ENCODE results near the gene PERM1.

The PERM1 gene

GRCh38 chr1:1021010-1021919 lies 39.4 kb upstream of the PERM1 start:
- Histone ChIP-seq H3K23ac (ENCODE audit: low read length in 2 of 2) (peak overlapping the region in 1 of 2 experiments; percentile 96), H2AFZ (ENCODE audit: low read depth, low read length) (peak overlapping the region; percentile 10), H3K36me3 (ENCODE audit: control insufficient read depth in 1 of 2, insufficient read depth in 2 of 2, low read depth in 1 of 2, low read length in 2 of 2) (peaks cover 0 to 45% of the 10 kb centered on the region in 2 experiments), H3K14ac (ENCODE audit: low read length in 2 of 2) (peak overlapping the region in 1 of 2 experiments; percentile 96), H3K9ac (ENCODE audit: low read length) (no peak overlapping the region), H2BK12ac (ENCODE audit: low read length in 2 of 2) (peak overlapping the region; percentile 70 to 72), H2BK120ac (ENCODE audit: low read depth, low read length) (peak overlapping the region; percentile 86), H3K4me1 (ENCODE audit: control insufficient read depth, insufficient read depth, low read depth, low read length) (peaks cover 55% of the 10 kb centered on the region), H4K8ac (ENCODE audit: low read length) (peak overlapping the region; percentile 96), H3K27ac (ENCODE audit: low read length, poor library complexity, severe bottlenecking) (peak overlapping the region; percentile 98), H3K27me3 (ENCODE audit: control insufficient read depth in 1 of 2, insufficient read depth in 1 of 2, low read length in 2 of 2) (peaks cover 0 to 29% of the 10 kb centered on the region in 2 experiments), H2BK15ac (ENCODE audit: low read depth, poor library complexity, severe bottlenecking) (peak overlapping the region; percentile 87), H3K4me3 (ENCODE audit: insufficient read depth in 1 of 2, low read depth in 1 of 2, low read length in 2 of 2) (peak overlapping the region in 1 of 2 experiments; percentile 97), H2AK5ac (ENCODE audit: low read length, severe bottlenecking) (peak overlapping the region; percentile 78), H3K4me2 (ENCODE audit: low read length, poor library complexity, severe bottlenecking) (peak overlapping the region; percentile 96), H3K18ac (ENCODE audit: low read depth in 1 of 2, low read length in 2 of 2) (peak overlapping the region; percentile 78 to 99), H4K91ac (ENCODE audit: low read length) (peak overlapping the region; percentile 97), H2BK5ac (ENCODE audit: low read depth, low read length, poor library complexity, severe bottlenecking) (peak overlapping the region; percentile 95), H3K79me1 (replicated peaks; ENCODE audit: low read length, poor library complexity, severe bottlenecking) (peaks cover 8% of the 10 kb centered on the region), H3K4ac (ENCODE audit: low read depth in 1 of 2, low read length in 2 of 2) (peak overlapping the region; percentile 35 to 94), H3K9me3 (ENCODE audit: control insufficient read depth, low read length) (no peaks in the 10 kb centered on the region)
- 25% methylated on average over 28 of the region's 33 CpGs for WGBS
- DNase-seq = peak; percentile 82

GRCh38 chr1:1020415-1021009 lies 38.6 kb upstream of the PERM1 start:
- Histone ChIP-seq H2AK5ac (ENCODE audit: low read length, severe bottlenecking) (no peak overlapping the region), H3K18ac (ENCODE audit: low read depth in 1 of 2, low read length in 2 of 2) (peak overlapping the region; percentile 78 to 98), H3K23ac (ENCODE audit: low read length in 2 of 2) (peak overlapping the region in 1 of 2 experiments; percentile 86), H2BK120ac (ENCODE audit: low read depth, low read length) (peak overlapping the region; percentile 87), H3K36me3 (ENCODE audit: control insufficient read depth in 1 of 2, insufficient read depth in 2 of 2, low read depth in 1 of 2, low read length in 2 of 2) (peaks cover 0 to 37% of the 10 kb centered on the region in 2 experiments), H2BK12ac (ENCODE audit: low read length in 2 of 2) (no peak overlapping the region), H2BK5ac (ENCODE audit: low read depth, low read length, poor library complexity, severe bottlenecking) (peak overlapping the region; percentile 95), H3K14ac (ENCODE audit: low read length in 2 of 2) (no peak overlapping the region), H2AFZ (ENCODE audit: low read depth, low read length) (no peak overlapping the region), H3K4ac (ENCODE audit: low read depth in 1 of 2, low read length in 2 of 2) (peak overlapping the region; percentile 35 to 88), H3K79me1 (replicated peaks; ENCODE audit: low read length, poor library complexity, severe bottlenecking) (peaks cover 7% of the 10 kb centered on the region), H2BK15ac (ENCODE audit: low read depth, poor library complexity, severe bottlenecking) (peak overlapping the region; percentile 63), H3K4me1 (ENCODE audit: control insufficient read depth, insufficient read depth, low read depth, low read length) (peaks cover 48% of the 10 kb centered on the region), H3K27me3 (ENCODE audit: control insufficient read depth in 1 of 2, insufficient read depth in 1 of 2, low read length in 2 of 2) (peaks cover 0 to 27% of the 10 kb centered on the region in 2 experiments), H3K9ac (ENCODE audit: low read length) (no peak overlapping the region), H4K8ac (ENCODE audit: low read length) (no peak overlapping the region), H3K9me3 (ENCODE audit: control insufficient read depth, low read length) (no peaks in the 10 kb centered on the region), H3K4me3 (ENCODE audit: insufficient read depth in 1 of 2, low read depth in 1 of 2, low read length in 2 of 2) (peak overlapping the region; percentile 66 to 97), H4K91ac (ENCODE audit: low read length) (peak overlapping the region; percentile 70), H3K27ac (ENCODE audit: low read length, poor library complexity, severe bottlenecking) (peak overlapping the region; percentile 98), H3K4me2 (ENCODE audit: low read length, poor library complexity, severe bottlenecking) (peak overlapping the region; percentile 96)
- WGBS = 2% methylated on average over 13 of the region's 59 CpGs
- peak; percentile 43 for DNase-seq

GRCh38 chr1:1020000-1020404 lies 38.1 kb upstream of the PERM1 start, which contains the start of gene AGRN:
Gene AGRN (plus strand): TSS chr1:1020120. CDS start chr1:1020173, 53 bp downstream.
- H3K4ac ChIP-seq (ENCODE audit: low read depth in 1 of 2, low read length in 2 of 2) = peak within 1 kb of the TSS; percentile 35 to 88
- peaks cover 45% of the 10 kb centered on the region for H3K4me1 ChIP-seq (ENCODE audit: control insufficient read depth, insufficient read depth, low read depth, low read length)
- H3K4me2 ChIP-seq (ENCODE audit: low read length, poor library complexity, severe bottlenecking) = peak within 1 kb of the TSS; percentile 96
- H3K9me3 ChIP-seq (ENCODE audit: control insufficient read depth, low read length) = no peaks in the 10 kb centered on the region
- peaks cover 0 to 23% of the 10 kb centered on the region in 2 experiments for H3K27me3 ChIP-seq (ENCODE audit: control insufficient read depth in 1 of 2, insufficient read depth in 1 of 2, low read length in 2 of 2)
- peak within 1 kb of the TSS; percentile 96 for H2BK120ac ChIP-seq (ENCODE audit: low read depth, low read length)
- H2BK5ac ChIP-seq (ENCODE audit: low read depth, low read length, poor library complexity, severe bottlenecking) = peak within 1 kb of the TSS; percentile 96
- H3K27ac ChIP-seq (ENCODE audit: low read length, poor library complexity, severe bottlenecking) = peak within 1 kb of the TSS; percentile 98
- H3K79me1 ChIP-seq (replicated peaks; ENCODE audit: low read length, poor library complexity, severe bottlenecking) = peaks cover 12% of the 10 kb centered on the region
- H3K9ac ChIP-seq (ENCODE audit: low read length) = no peak within 1 kb of the TSS
- H2BK15ac ChIP-seq (ENCODE audit: low read depth, poor library complexity, severe bottlenecking) = peak within 1 kb of the TSS; percentile 64
- peak within 1 kb of the TSS; percentile 97 for H4K91ac ChIP-seq (ENCODE audit: low read length)
- H3K36me3 ChIP-seq (ENCODE audit: control insufficient read depth in 1 of 2, insufficient read depth in 2 of 2, low read depth in 1 of 2, low read length in 2 of 2) = peaks cover 0 to 35% of the 10 kb centered on the region in 2 experiments
- peak within 1 kb of the TSS; percentile 66 to 97 for H3K4me3 ChIP-seq (ENCODE audit: insufficient read depth in 1 of 2, low read depth in 1 of 2, low read length in 2 of 2)
- H4K8ac ChIP-seq (ENCODE audit: low read length) = peak within 1 kb of the TSS; percentile 79
- peak within 1 kb of the TSS in 1 of 2 experiments; percentile 86 for H3K23ac ChIP-seq (ENCODE audit: low read length in 2 of 2)
- WGBS = 0% methylated on average over 6 of the region's 58 CpGs
- no peak within 1 kb of the TSS for H2AK5ac ChIP-seq (ENCODE audit: low read length, severe bottlenecking)
- peak within 1 kb of the TSS in 1 of 2 experiments; percentile 83 for H2BK12ac ChIP-seq (ENCODE audit: low read length in 2 of 2)
- peak; percentile 27 for DNase-seq
- peak within 1 kb of the TSS; percentile 95 for H2AFZ ChIP-seq (ENCODE audit: low read depth, low read length)
- peak within 1 kb of the TSS in 1 of 2 experiments; percentile 97 for H3K14ac ChIP-seq (ENCODE audit: low read length in 2 of 2)
- H3K18ac ChIP-seq (ENCODE audit: low read depth in 1 of 2, low read length in 2 of 2) = peak within 1 kb of the TSS; percentile 78 to 98

All from mesenchymal stem cell (in vitro differentiated cells and primary cell).